ENCODE measurements around the gene TRIP13. TPM values are rescaled to one million over a fixed set of nuclear protein-coding genes. Genes with fewer than 3 reads are reported as not detected.

The TRIP13 gene
- total and polyA plus RNA-seq, 2 of the 4 experiments (the other 2 are of a cell fraction): 17.1 to 35.5 TPM

DNA sequence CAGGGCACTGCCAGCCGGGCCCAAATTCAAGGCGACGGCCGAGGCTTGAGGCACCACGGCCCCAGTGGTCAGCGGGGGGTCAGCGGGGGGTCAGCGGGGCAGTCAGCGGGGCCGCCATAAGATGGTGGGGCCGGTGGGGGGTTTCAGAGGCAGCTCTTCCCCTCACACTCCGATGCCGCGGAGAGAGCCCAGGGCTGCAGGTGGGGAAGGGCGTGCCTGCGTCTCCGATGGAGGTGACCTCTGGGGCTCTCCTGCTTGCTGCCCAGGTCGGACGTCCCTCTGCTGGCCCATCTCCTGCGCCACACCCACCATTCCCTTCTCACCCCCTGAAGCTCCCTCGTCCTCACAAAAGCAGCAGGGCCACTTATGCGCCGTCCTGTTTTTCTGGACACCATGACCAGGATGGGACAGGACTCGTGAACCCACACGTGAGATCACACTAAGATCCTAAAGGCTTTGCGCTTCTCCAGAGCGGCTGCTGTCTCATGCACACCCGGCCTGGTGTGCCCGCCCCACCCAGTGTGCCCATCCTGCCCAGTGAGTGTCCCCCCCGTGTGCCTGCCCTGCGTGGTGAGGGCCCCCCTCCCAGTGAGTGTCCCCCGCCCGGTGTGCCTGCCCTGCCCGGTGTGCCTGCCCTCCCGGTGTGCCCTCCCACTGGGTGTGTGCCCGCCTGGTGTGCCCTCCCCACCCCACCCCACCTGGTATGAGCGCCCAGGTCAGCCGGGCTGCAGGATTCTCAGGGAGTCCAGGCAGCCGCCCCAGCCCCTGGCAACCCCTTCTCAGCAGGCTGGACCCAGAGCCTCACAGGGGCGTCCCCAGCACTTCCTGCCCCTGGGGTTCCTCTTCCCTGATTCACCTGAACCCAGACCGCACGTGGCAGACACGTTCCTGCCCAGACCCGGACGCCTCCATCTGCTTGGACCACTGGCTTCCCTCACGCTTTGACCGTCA is 67.2 kb downstream of the TRIP13 start:
- Histone ChIP-seq H3K36me3 (ENCODE audit: control insufficient read depth, insufficient read depth, low read length) (no peaks in the 10 kb centered on the region), H3K79me1 (ENCODE audit: low read depth in 1 of 2, low read length in 2 of 2) (no peaks in the 10 kb centered on the region), H2BK120ac (ENCODE audit: low read depth, low read length) (peak overlapping the region; percentile 57; the same call in 1 of the 2 replicates), H2BK15ac (ENCODE audit: low read depth, low read length) (no peak overlapping the region), H2AK5ac (ENCODE audit: low read depth, low read length) (peak overlapping the region; percentile 78), H3K56ac (ENCODE audit: extremely low read depth, insufficient read depth, low read length) (no peak overlapping the region), H2BK20ac (ENCODE audit: low read depth, low read length) (no peak overlapping the region), H3K18ac (ENCODE audit: low read depth, low read length) (no peak overlapping the region), H2AFZ (replicated peaks; ENCODE audit: low read length, poor library complexity) (no peak overlapping the region), H3K27me3 (ENCODE audit: control insufficient read depth, insufficient read depth, low read length) (peaks cover 39% of the 10 kb centered on the region), H3K14ac (replicated peaks; ENCODE audit: low read depth, low read length) (no peak overlapping the region), H4K91ac (ENCODE audit: insufficient read depth, low read depth, low read length) (no peak overlapping the region), H3K4me2 (ENCODE audit: low read depth, low read length) (no peak overlapping the region), H4K20me1 (ENCODE audit: insufficient read depth, low read length) (peaks cover 19% of the 10 kb centered on the region; the same call in 1 of the 2 replicates), H3K23ac (ENCODE audit: low read depth, low read length) (no peak overlapping the region), H2BK5ac (ENCODE audit: low read depth, low read length, poor library complexity, severe bottlenecking) (no peak overlapping the region), H3K9me3 (ENCODE audit: control insufficient read depth, insufficient read depth, low read length) (peaks cover 3% of the 10 kb centered on the region; the same call in 1 of the 2 replicates), H3K9ac (ENCODE audit: low read depth, low read length) (no peak overlapping the region), H2AK9ac (replicated peaks; ENCODE audit: low read depth, low read length, poor library complexity) (no peak overlapping the region), H3K4me3 (ENCODE audit: insufficient read depth, low read depth, low read length) (no peak overlapping the region), H3K27ac (ENCODE audit: insufficient read depth, low read length) (no peak overlapping the region), H3K4ac (ENCODE audit: low read depth, low read length) (peak overlapping the region; percentile 5; the same call in 1 of the 2 replicates), H3K9me1 (ENCODE audit: insufficient read depth, low read length) (peaks cover 13% of the 10 kb centered on the region), H4K8ac (ENCODE audit: low read depth in 2 of 2, low read length in 2 of 2) (no peak overlapping the region), H4K5ac (ENCODE audit: low read depth, low read length) (no peak overlapping the region), H3K4me1 (ENCODE audit: control insufficient read depth, insufficient read depth, low read length) (peaks cover 44% of the 10 kb centered on the region)
- POLR2A ChIA-PET (ENCODE audit: unreplicated experiment): interaction anchor here (0.6 kb wide), 1 partner anchor 10 kb away, joined by 3 read pairs; no protein-coding TSS in a partner anchor
- WGBS, 2 experiments (ENCODE audit: extremely low coverage in 2 of 2, insufficient read length in 1 of 2): 97% methylated on average over 11 of the region's 47 CpGs; no CpG with 5 or more reads in 1 of the 2 experiments
- no TSS peak for BruUV-seq (replicated peaks)
- in situ Hi-C loops (cut with MboI; ENCODE audit: low sequenced_read_pairs): loop anchor here (25.0 kb wide), 1 partner anchor 827 kb away; the partner anchor contains the start of gene MRPL36
- CTCF ChIA-PET: no interaction called here
- intact Hi-C loops (cut with micrococcal nuclease): no loop called here
- TF ChIP-seq RAD21 (IDR thresholded peaks at IDR 0.05; ENCODE audit: low read length) (no peak), RCOR1 (IDR thresholded peaks at IDR 0.05; ENCODE audit: insufficient replicate concordance, low read length) (no peak), MAFK (IDR thresholded peaks at IDR 0.05; ENCODE audit: low read depth, low read length) (no peak), ELK1 (IDR thresholded peaks at IDR 0.05; ENCODE audit: borderline replicate concordance, low read depth, low read length) (no peak), MAZ (IDR thresholded peaks at IDR 0.05; ENCODE audit: borderline replicate concordance, low read depth, low read length) (no peak), FOS (IDR thresholded peaks at IDR 0.05; ENCODE audit: low read depth, low read length) (no peak)
- dilution Hi-C loops (cut with HindIII; ENCODE audit: low sequenced_read_pairs, unreplicated experiment): no loop called here
- DNase-seq: no peak
- ATAC-seq (ENCODE audit: low read depth): no peak

Data from IMR-90 (cell line).